NCI-H748 treated with DMSO at 0.1 percent for 48 hours (cell line): ENCODE data around the gene NCOR1.
A peak's percentile ranks its signal among the peaks of the same experiment; 100 is the strongest.

ENCODE experiments used
- DNase-seq: peaks from one replicate; lab custom pipeline; 2025; lab: John Stamatoyannopoulos, UW

The NCOR1 gene

DNA sequence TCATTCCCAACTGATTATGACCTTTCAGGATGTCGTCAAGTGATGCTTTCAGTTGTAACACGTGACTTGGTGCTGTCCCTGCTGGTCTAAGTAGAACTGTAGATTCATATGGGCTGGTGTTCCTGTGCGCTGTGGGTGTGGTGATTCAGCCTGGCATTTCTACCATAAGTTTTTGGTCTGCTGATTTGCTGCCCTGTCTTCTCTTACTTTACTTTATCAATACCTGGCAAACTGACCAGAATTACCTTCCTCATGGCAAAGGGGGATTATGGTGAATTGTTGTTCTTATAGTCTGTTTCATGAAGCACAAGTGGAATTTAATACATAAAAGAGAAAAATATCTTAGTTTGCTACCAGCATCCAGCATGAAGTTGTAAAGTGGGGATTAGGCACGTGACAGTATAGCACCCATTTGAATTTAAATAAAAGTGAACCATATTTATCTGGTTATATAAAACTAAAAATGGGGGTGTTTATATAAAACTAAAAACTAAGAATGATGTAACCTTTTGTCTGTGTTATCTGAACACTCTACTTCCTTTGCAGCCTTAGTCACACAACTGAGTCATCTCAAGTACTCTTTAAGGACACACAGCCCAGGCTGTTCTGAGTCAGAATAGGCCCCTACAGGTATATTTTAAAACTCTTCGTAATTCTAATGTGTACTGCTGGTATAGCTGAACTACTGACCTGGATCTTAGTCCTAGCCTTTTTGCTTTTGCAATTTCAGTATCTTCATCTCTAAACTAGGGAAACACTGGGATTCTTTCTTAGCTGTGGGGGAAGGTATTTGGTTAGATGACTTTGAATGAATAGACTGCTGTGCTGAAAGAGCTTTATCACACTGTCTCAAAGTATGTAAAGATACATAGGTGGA lies 187.4 kb downstream of the NCOR1 start:
- DNase-seq: no peak

DNA sequence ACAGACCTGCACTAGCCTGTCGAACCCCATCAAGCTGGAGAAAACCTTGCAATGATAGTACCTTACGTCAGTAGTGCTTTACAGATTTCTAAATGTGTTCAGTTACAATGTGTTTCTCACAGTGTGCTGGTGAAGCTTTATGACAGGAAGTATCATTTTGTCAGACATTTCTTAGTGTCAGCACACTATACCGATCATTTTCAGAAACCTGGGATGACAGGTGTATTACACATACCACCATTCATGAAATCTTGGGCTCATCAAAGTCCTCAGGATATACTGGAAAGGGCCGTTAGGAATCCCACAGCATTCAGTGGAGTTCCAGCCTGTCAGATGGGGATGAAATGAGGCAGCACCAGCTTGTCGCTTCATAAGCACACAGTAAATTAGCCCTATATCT lies 188.4 kb downstream of the NCOR1 start:
- no peak for DNase-seq

- DNase-seq: no peak
Observed at GRCh38 chr17:16025202-16025601, 190.1 kb downstream of the NCOR1 start.

DNA sequence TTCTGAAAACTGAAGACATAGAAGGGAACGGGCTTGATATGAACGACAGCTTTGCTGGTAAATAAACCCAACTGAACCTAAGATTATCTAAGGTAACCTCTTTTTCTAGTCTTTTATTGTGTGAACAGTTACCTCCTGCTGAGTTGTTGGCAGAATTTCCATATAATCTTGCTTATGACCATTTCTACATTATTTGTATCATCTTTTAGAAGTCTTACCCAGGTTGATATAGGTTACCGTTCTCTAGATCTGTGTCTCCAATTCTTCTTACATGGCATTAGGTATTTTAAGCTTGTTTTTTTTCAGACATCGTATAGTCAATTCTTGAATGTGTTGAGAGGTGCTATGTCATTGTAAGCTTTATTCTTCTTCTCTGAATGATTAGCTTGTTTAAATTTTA lies 191.5 kb downstream of the NCOR1 start:
- DNase-seq: no peak

DNA sequence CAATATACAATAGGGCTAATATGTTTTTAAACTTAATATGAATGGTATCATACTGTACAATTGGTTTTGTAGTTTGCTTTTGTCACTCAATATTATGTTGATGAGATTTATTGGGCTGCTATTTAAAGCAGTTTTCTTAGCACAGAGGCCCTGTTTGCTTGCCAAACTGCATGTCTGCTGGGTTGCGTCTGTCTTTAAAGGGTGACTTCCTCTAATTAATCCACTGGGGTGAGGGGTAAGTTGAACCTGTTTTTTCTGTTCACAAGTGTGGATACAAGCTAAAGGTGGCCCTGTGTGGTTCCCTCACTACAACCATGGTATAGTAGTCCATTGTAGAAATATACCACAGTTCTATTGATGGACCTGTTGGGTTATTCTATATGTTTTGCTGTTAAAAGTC lies 196.0 kb downstream of the NCOR1 start:
- DNase-seq: no peak

- DNase-seq: no peak
Observed at GRCh38 chr17:16013943-16014407, 201.4 kb downstream of the NCOR1 start.

GRCh38 chr17:16007439-16007838 lies 207.9 kb downstream of the NCOR1 start:
- no peak for DNase-seq

DNA sequence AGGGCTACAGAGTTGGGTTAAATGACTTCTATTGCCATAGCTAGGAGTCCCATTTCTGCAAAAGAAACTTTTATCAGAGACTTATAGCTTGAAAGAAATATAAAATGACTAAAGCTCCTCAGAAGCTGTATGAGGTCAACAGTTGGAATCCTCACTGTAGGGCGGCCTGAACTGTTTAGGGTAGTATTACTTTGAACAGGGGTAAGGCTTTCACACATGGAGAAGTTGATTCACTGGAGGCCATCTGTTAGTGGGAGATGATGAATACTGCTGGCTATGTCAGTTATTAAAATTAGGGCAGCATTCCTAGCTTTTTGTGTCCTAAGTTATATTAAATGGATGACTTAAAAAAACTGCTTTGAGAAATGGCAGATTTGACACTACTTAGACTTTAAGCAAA lies 209.7 kb downstream of the NCOR1 start:
- no peak for DNase-seq

DNA sequence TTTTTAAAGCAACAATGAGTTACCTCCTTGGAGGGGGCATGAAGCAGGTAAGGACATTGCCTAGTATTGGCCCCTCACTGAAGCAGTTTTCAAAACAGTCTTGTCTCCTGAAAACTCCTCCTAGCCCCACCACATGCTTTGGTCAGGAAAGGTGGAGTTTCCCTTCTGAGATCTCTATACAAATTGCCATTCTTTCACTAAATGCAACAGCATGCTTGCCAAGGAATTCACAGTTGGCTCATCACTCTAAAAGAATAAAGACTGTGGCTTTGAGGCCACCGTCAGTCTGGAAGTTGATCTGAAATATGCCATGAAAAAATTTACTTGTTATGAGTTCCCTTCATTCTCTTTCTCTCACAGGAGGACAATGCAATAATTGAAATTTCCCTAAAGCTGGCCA lies 211.5 kb downstream of the NCOR1 start:
- no peak for DNase-seq

DNA sequence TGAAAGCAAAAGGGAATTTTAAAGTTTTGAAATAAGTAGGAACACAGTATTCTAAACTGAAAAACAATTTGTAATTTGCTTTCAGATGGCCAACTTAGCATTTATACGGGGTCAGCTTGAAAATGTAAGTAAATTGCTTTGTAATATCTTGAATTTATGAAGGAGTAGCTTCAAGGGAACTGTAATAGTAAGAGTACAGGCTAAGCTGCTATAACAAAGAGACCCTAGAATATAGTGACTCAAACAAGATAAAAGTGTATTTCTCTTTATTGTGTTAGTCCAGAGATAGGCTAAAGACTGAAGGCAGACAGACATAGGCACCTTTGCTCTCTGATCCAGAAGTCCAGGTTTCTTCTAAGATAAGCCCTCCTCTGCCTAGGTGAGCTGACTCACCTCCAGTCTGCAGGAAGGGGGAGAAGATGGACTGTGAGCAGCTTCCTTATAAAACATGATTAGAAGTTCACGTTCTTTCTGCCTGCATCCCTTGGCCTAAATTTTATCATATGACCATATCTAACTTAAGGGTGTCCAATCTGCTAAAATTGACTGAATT lies 212.6 kb downstream of the NCOR1 start:
- no peak for DNase-seq

- DNase-seq: no peak
Observed at GRCh38 chr17:16001226-16001897, 214.0 kb downstream of the NCOR1 start.

- DNase-seq: no peak
Observed at GRCh38 chr17:15999974-16000827, 215.1 kb downstream of the NCOR1 start.

DNA sequence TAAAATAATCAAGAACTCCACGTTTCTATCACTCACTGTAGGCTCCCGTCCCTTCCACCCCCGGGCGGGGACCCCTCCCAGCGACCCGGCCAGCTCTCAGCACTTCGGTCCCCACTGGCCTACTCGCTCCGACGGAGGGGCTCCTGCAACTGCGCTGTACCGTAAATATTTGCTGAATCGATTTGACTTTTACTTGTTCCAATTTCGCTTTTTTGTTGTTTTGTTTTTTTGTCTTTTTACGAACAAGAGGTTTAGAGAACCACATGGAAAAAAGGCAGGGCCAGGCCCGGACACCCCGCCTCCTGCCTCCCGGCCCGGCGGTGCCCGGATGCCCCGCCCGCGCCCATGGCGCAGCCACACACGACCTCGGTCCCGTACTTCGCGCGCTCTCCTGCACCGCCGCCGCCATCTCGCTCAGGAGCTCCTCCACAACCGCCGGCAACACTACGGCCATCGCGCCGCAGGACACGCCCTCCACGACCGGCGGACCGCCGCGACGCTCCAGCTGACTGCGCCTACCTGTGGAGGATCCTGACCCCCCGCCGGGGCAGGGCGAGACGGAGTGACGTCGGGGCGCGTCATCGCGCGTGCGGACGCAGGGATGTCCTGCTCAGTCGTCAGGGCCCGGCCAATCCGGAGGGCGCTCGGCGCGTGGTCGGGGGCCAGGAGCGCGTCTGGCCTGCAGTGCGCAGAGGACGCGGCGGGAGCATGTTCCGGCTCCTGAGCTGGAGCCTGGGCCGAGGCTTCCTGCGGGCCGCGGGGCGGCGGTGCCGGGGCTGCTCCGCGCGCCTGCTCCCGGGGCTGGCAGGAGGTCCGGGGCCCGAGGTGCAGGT lies 216.0 kb downstream of the NCOR1 start, which contains the start of the genes TTC19 and ZSWIM7:
Gene TTC19, plus strand, starts transcription at position 684 of the 833 bp plus-strand sequence. Its CDS starts 25 bp downstream, at position 709.
Gene ZSWIM7, minus strand, starts transcription at position 564 of the 833 bp plus-strand sequence. Its CDS starts 110 bp downstream, at position 454.
- peak; percentile 93 for DNase-seq

DNA sequence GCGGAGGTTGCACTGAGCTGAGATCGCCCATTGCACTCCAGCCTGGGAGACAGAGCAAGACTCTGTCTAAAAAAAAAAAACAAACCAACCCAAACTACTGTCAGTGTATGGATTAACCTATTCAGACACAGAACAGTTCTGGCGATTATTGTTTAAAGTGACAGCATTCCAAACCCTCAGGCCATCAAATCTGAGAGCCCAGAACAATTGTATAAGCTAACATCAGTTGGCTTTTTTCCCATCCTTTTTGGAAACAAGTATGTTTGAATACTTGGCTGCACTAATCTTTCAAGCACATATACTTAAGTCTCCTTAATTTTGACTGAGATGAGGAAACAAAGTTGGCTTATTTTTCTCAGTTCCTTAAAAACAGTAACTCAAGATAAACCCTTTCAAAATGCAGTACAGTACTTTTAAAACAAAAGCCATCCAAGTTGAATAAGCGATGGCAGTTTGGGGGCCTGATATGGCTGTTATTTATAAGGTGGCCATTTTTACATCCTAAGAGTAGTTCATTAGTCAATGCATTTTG lies 217.2 kb downstream of the NCOR1 start:
- DNase-seq: no peak

DNA sequence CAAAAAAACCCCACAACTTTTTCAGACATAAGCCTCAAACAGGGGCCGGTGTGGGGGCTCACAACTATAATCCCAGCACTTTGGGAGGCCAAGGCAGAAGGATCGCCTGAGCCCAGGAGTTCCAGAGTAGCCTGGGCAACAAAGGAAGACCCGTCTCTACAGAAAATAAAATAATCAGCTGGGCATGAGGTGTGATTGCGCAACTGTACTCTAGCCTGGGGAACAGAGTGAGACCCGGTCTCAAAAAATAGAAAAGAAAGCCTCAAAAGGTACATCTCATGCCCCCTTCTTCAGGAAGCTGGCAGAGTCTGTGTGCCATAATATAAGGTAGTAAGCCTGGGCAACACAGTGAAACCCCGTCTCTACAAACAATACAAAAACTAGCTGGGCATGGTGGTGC lies 219.0 kb downstream of the NCOR1 start:
- DNase-seq: no peak

- DNase-seq: no peak
Observed at GRCh38 chr17:15981646-15982580, 233.4 kb downstream of the NCOR1 start.

DNA sequence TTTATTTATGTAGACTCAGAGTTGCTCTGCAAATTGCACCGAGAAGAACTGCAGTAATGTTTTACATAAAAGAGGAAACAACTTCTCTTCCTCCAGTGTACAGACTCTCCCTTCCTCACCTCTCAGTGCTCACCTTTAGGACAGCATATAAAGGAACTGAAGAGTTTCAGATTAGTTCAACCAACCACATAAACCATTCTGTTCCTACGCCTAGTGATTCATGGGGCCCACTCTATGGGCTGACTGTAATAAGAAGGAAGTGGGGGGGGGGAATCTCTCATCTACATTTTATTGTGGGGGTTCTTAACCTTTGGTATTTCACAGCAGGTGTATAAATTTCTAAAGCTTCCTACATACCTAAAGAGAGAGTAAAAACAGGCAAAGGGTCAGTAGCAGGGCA lies 234.1 kb downstream of the NCOR1 start:
- no peak for DNase-seq
